Brain microvascular endothelial cell (primary cell): ENCODE data around the gene NUP58.
"Not testable (repeated sequence)": the region's sequence is repeated elsewhere in the genome, so short reads cannot be mapped to it uniquely, and the experiment has no call there.

Source experiments
- DNase-seq: peaks from one replicate; pipeline ENCODE4 v3.0.0-alpha.2; 2020
- H3K27ac ChIP-seq: fragments of 250-450 bp; sonication (Bioruptor Pico); 2 replicates; pipeline ENCODE4 v1.5.1; 2020; ENCODE audit warnings: mild to moderate bottlenecking, moderate library complexity
- H3K27me3 ChIP-seq: fragments of 250-450 bp; sonication (Bioruptor Pico); replicated peaks from 2 replicates; pipeline ENCODE4 v1.5.1; 2020; ENCODE audit warnings: mild to moderate bottlenecking
- H3K36me3 ChIP-seq: fragments of 250-450 bp; sonication (Bioruptor Pico); replicated peaks from 2 replicates; pipeline ENCODE4 v1.5.1; 2020; ENCODE audit warnings: mild to moderate bottlenecking
- H3K4me3 ChIP-seq: 2 replicates; pipeline ENCODE4 v1.5.1; 2011; ENCODE audit warnings: low read depth, mild to moderate bottlenecking, control low read depth, low read length, moderate library complexity
- in situ Hi-C: cut with HindIII; loops from 2 replicates; pipeline ENCODE4 v1.10.0; 2017; ENCODE audit warnings: low sequenced_read_pairs, low pct_ligation_motif_present
- TF ChIP-seq, protein P1 (sequence below): IDR thresholded peaks from 2 replicates; pipeline ENCODE4 v1.5.1; 2011; ENCODE audit warnings: low read depth, mild to moderate bottlenecking, moderate library complexity, low read length, control low read depth, inconsistent platforms; ENCODE audit errors: missing control alignments

NUP58 gene

DNA sequence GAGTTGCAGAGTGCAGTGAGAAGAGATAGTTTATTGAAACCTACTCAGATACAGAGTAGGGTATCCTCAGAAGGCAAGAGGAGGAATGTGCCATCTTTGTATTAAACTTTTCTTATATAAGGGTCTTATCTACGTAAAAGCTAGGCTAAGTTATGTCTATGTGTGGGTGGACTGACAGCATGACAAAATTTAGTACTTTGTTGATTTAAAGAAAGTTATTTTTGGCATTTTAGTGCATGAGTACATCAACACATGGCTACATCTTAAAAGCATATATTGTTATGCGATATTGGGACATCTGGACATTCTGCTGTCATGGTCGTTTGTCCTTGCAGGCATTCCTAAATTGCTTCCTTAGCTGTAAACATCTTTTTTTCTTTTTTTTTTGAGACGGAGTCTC, 51.4 kb downstream of the NUP58 start:
- Histone ChIP-seq H3K27ac (no peak overlapping the region), H3K27me3 (no peaks in the 10 kb centered on the region), H3K36me3 (no peaks in the 10 kb centered on the region), H3K4me3 (no peak overlapping the region)
- TF ChIP-seq, protein P1, sequence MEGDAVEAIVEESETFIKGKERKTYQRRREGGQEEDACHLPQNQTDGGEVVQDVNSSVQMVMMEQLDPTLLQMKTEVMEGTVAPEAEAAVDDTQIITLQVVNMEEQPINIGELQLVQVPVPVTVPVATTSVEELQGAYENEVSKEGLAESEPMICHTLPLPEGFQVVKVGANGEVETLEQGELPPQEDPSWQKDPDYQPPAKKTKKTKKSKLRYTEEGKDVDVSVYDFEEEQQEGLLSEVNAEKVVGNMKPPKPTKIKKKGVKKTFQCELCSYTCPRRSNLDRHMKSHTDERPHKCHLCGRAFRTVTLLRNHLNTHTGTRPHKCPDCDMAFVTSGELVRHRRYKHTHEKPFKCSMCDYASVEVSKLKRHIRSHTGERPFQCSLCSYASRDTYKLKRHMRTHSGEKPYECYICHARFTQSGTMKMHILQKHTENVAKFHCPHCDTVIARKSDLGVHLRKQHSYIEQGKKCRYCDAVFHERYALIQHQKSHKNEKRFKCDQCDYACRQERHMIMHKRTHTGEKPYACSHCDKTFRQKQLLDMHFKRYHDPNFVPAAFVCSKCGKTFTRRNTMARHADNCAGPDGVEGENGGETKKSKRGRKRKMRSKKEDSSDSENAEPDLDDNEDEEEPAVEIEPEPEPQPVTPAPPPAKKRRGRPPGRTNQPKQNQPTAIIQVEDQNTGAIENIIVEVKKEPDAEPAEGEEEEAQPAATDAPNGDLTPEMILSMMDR: no peak
- in situ Hi-C loops: no loop called here
- no peak for DNase-seq

DNA sequence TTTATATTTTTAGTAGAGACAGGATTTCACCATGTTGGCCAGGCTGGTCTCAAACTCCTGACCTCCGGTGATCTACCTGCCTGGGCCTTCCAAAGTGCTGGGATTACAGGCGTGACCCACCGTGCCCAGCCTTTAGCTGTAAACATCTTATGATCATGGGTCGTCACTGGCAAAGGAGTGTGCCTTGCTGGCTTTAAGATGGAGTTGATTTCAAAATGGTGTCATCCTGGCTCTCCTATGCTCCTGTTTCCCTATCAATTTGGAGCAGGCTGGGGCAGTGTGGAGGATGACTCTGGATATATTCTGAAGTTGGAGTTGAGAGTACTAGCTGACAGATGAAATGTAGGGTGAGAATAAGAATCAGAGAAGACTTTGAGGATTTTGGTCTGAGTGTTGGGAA, 51.9 kb downstream of the NUP58 start:
- Histone ChIP-seq H3K27me3 (no peaks in the 10 kb centered on the region), H3K4me3 (no peak overlapping the region), H3K27ac (no peak overlapping the region), H3K36me3 (no peaks in the 10 kb centered on the region)
- TF ChIP-seq, protein P1: no peak
- in situ Hi-C loops: no loop called here
- no peak for DNase-seq

DNA sequence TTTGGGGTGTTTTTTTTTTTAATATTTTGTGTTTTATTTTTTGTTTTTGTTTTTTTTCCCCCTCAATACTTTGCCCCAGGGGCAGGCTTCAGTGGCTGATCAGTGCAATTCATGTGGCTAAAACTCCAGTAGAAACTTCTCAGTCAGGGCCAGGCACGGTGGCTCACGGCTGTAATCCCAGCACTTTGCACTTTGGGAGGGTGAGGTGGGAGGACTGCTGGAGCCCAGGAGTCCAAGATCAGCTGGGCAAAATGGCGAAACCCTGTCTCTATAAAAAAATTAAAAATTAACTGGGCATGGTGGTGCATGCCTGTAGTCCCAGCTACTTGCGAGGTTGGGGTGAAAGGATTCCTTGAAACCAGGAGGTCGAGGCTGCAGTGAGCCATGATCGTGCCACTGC, 53.0 kb downstream of the NUP58 start:
- H3K27ac ChIP-seq: no peak overlapping the region
- H3K36me3 ChIP-seq: no peaks in the 10 kb centered on the region
- H3K4me3 ChIP-seq: no peak overlapping the region
- no peak for DNase-seq
- in situ Hi-C loops: no loop called here
- H3K27me3 ChIP-seq: no peaks in the 10 kb centered on the region
- TF ChIP-seq, protein P1: no peak

DNA sequence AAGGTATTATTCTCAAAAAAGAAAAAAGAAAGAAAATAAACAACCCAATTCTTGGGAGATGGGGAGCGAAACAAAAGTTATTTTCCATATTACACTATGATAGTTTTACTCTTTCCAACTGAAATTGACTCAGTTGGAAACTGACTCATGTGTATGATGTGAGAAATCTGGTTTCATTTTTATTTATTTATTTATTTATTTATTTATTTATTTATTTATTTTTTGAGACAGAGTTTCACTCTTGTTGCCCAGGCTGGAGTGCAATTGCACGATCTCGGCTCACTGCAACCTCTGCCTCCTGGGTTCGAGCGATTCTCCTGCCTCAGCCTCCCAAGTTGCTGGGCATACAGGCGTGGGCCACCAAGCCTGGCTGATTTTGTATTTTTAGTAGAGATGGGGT, 59.0 kb downstream of the NUP58 start:
- H3K4me3 ChIP-seq, H3K27ac ChIP-seq, DNase-seq, in situ Hi-C loops, H3K27me3 ChIP-seq, H3K36me3 ChIP-seq: not testable (repeated sequence)

GRCh38 chr13:25365720-25366235, 64.4 kb downstream of the NUP58 start:
- Histone ChIP-seq H3K27me3 (no peaks in the 10 kb centered on the region), H3K27ac (no peak overlapping the region), H3K36me3 (no peaks in the 10 kb centered on the region), H3K4me3 (no peak overlapping the region)
- TF ChIP-seq, protein P1: no peak
- no peak for DNase-seq
- in situ Hi-C loops: no loop called here

DNA sequence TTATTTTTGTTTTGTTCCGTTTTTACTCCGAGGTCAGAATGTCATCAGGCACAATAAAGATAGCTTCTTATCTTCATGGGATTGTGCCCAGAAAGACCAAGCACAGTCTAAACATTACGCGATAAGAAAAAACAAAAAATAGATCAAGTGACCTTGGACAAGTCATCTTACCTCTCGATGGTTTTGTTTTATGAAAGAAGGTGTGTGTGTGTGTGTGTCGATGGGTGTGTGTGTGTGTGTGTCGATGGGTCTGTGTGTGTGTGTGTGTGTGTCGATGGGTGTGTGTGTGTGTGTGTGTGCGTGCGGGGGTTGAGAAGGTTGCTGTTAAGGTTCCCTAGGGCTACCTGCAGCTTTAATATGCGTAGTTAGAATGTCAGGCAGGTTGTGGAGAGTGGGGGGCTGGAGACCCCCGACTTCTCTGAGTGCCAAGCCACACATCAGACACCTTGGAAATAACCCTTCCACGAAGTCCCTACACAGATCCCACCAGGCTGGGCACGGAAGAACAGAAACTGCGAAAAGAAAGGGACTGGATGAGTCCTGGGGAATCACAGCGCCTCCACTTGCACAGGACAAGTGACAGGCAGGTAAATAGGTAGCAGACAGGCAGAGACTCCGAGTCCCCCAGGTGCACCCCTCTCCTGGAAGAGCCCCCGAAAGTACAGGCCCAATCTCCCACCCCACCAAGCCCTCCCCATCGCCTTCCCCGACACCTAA, 69.9 kb downstream of the NUP58 start:
- in situ Hi-C loops: no loop called here
- Histone ChIP-seq H3K27me3 (peaks cover 32% of the 10 kb centered on the region), H3K4me3 (peak overlapping the region; percentile 15), H3K27ac (no peak overlapping the region), H3K36me3 (no peaks in the 10 kb centered on the region)
- TF ChIP-seq, protein P1: no peak
- no peak for DNase-seq
